IMR-90 (cell line): Measurements from ENCODE around the gene CFDP1. TPM values are rescaled to one million over a fixed set of nuclear protein-coding genes. Genes with fewer than 3 reads are reported as not detected.
"Not testable (repeated sequence)": the region's sequence is repeated elsewhere in the genome, so short reads cannot be mapped to it uniquely, and the experiment has no call there.

Source experiments
- ATAC-seq: fragments of 200-7000 bp; cut with Tn5 transposase; 2 replicates; pipeline ENCODE4 v1.9.1; 2020; ENCODE audit warnings: low read depth, mild to moderate bottlenecking, moderate library complexity
- BruUV-seq: library from RNA; stranded (reverse); fragments of 400-500 nt; replicated peaks from 2 replicates; lab custom pipeline; 2021; lab: Mats Ljungman, UMichigan
- CTCF ChIA-PET: fragments of 300-600 bp; formaldehyde crosslinking; extraction: SDS; loops from one replicate; lab custom pipeline; 2021; ENCODE audit warnings: antibody characterized with exemption; lab: Yijun Ruan, JAX
- POLR2A ChIA-PET: fragments of 300-600 bp; sonication (Branson Sonifier 250); formaldehyde crosslinking; loops from one replicate; lab custom pipeline; 2022; ENCODE audit warnings: antibody characterized with exemption; ENCODE audit not compliant: unreplicated experiment; lab: Charles Lee
- DNase-seq: peaks from one replicate; pipeline ENCODE4 v3.0.0; 2013
- H2AFZ ChIP-seq: replicated peaks from 2 replicates; pipeline ENCODE3; 2013; ENCODE audit warnings: low read length, mild to moderate bottlenecking; ENCODE audit not compliant: poor library complexity
- H2AK5ac ChIP-seq: 2 replicates; pipeline ENCODE4 v1.6.1; 2013; ENCODE audit warnings: low read depth, low read length, inconsistent platforms
- H2AK9ac ChIP-seq: replicated peaks from 2 replicates; pipeline ENCODE3; 2013; ENCODE audit warnings: mild to moderate bottlenecking, low read depth, low read length, moderate library complexity; ENCODE audit not compliant: poor library complexity
- H2BK120ac ChIP-seq: 2 replicates; pipeline ENCODE4 v1.6.1; 2013; ENCODE audit warnings: low read depth, low read length, inconsistent platforms
- H2BK15ac ChIP-seq: 3 replicates; pipeline ENCODE4 v1.6.1; 2013; ENCODE audit warnings: low read depth, low read length, inconsistent platforms
- H2BK20ac ChIP-seq: 2 replicates; pipeline ENCODE4 v1.6.1; 2013; ENCODE audit warnings: low read depth, mild to moderate bottlenecking, inconsistent platforms, low read length, moderate library complexity
- H2BK5ac ChIP-seq: 2 replicates; pipeline ENCODE4 v1.6.1; 2013; ENCODE audit warnings: mild to moderate bottlenecking, low read depth, low read length, inconsistent platforms; ENCODE audit not compliant: poor library complexity, severe bottlenecking
- H3K14ac ChIP-seq: replicated peaks from 2 replicates; pipeline ENCODE4 v1.6.1; 2013; ENCODE audit warnings: low read depth, low read length, inconsistent platforms
- H3K18ac ChIP-seq: 2 replicates; pipeline ENCODE4 v1.6.1; 2013; ENCODE audit warnings: low read depth, low read length, control low read depth
- H3K23ac ChIP-seq: 2 replicates; pipeline ENCODE4 v1.6.1; 2013; ENCODE audit warnings: low read depth, low read length, inconsistent platforms
- H3K27ac ChIP-seq: 2 replicates; pipeline ENCODE4 v1.5.1; 2013; ENCODE audit warnings: mild to moderate bottlenecking, control low read depth, low read length; ENCODE audit not compliant: insufficient read depth
- H3K27me3 ChIP-seq: 2 replicates; pipeline ENCODE4 v1.6.1; 2013; ENCODE audit warnings: low read length; ENCODE audit not compliant: control insufficient read depth, insufficient read depth
- H3K36me3 ChIP-seq: 2 replicates; pipeline ENCODE4 v1.6.1; 2013; ENCODE audit warnings: low read length, mixed read lengths; ENCODE audit not compliant: control insufficient read depth, insufficient read depth
- H3K4ac ChIP-seq: 2 replicates; pipeline ENCODE4 v1.6.1; 2013; ENCODE audit warnings: low read depth, low read length, inconsistent platforms
- H3K4me1 ChIP-seq: 2 replicates; pipeline ENCODE4 v1.6.1; 2013; ENCODE audit warnings: low read length, mixed read lengths; ENCODE audit not compliant: control insufficient read depth, insufficient read depth
- H3K4me2 ChIP-seq: 2 replicates; pipeline ENCODE4 v1.6.1; 2013; ENCODE audit warnings: low read depth, mild to moderate bottlenecking, control low read depth, low read length, moderate library complexity
- H3K4me3 ChIP-seq: 2 replicates; pipeline ENCODE4 v1.5.1; 2013; ENCODE audit warnings: low read depth, mild to moderate bottlenecking, control low read depth, low read length, moderate library complexity; ENCODE audit not compliant: insufficient read depth
- H3K56ac ChIP-seq: 2 replicates; pipeline ENCODE4 v1.6.1; 2013; ENCODE audit warnings: low read length, inconsistent platforms; ENCODE audit not compliant: insufficient read depth; ENCODE audit errors: extremely low read depth
- H3K79me1 ChIP-seq, 2 experiments: 2 replicates each; pipeline ENCODE4 v1.6.1; 2013; ENCODE audit warnings: low read length in 2 of 2, inconsistent platforms in 1 of 2, low read depth in 1 of 2
- H3K9ac ChIP-seq: 2 replicates; pipeline ENCODE4 v1.6.1; 2013; ENCODE audit warnings: low read depth, low read length, control low read depth
- H3K9me1 ChIP-seq: 2 replicates; pipeline ENCODE4 v1.6.1; 2013; ENCODE audit warnings: low read length, inconsistent platforms; ENCODE audit not compliant: insufficient read depth
- H3K9me3 ChIP-seq: 2 replicates; pipeline ENCODE4 v1.6.1; 2013; ENCODE audit warnings: low read length; ENCODE audit not compliant: control insufficient read depth, insufficient read depth
- H4K20me1 ChIP-seq: 2 replicates; pipeline ENCODE4 v1.6.1; 2013; ENCODE audit warnings: low read length, inconsistent platforms; ENCODE audit not compliant: insufficient read depth
- H4K5ac ChIP-seq: 2 replicates; pipeline ENCODE4 v1.6.1; 2013; ENCODE audit warnings: mild to moderate bottlenecking, low read depth, low read length, control low read depth
- H4K8ac ChIP-seq, 2 experiments: 2 replicates each; pipeline ENCODE4 v1.6.1; 2013; ENCODE audit warnings: low read depth in 2 of 2, low read length in 2 of 2, control low read depth in 1 of 2, inconsistent platforms in 1 of 2
- H4K91ac ChIP-seq: 2 replicates; pipeline ENCODE4 v1.6.1; 2013; ENCODE audit warnings: low read depth, low read length, inconsistent platforms; ENCODE audit not compliant: insufficient read depth
- FOS ChIP-seq: fragments of 150-350 bp; IDR thresholded peaks from 2 replicates; pipeline ENCODE4 v1.6.1; 2016; ENCODE audit warnings: low read depth, low read length
- MAFK ChIP-seq: IDR thresholded peaks from 2 replicates; pipeline ENCODE4 v1.6.1; 2012; ENCODE audit warnings: low read depth, low read length, improper control_type of control experiment
- USF2 ChIP-seq: fragments of 150-350 bp; IDR thresholded peaks from 2 replicates; pipeline ENCODE4 v1.6.1; 2017; ENCODE audit warnings: mild to moderate bottlenecking, antibody characterized with exemption, low read length, low read depth
- WGBS, 2 experiments: methylation state at CpG; one replicate each; pipeline versions ENCODE4 v1.1.5 to v1.1.7; 2013; ENCODE audit warnings: missing lambda C conversion rate in 2 of 2; ENCODE audit not compliant: insufficient read length in 1 of 2; ENCODE audit errors: extremely low coverage in 2 of 2; 5-methylcytosine and 5-hydroxymethylcytosine counted together
- dilution Hi-C: fragments of 300-500 bp; cut with HindIII; formaldehyde crosslinking; loops from one replicate; pipeline ENCODE4 v1.14.3; 2018; ENCODE audit warnings: low sequenced_read_pairs; ENCODE audit not compliant: unreplicated experiment
- in situ Hi-C: fragments of 300-500 bp; cut with MboI; formaldehyde crosslinking; loops from 3 replicates; pipeline ENCODE4 v1.14.3; 2019; ENCODE audit warnings: low sequenced_read_pairs, inconsistent platforms, mixed read lengths
- intact Hi-C: fragments of 100-400 bp; cut with micrococcal nuclease; formaldehyde crosslinking; loops from 2 replicates; pipeline ENCODE4 v1.10.0; 2022
- polyA plus RNA-seq, 3 experiments: library from polyadenylated mRNA; depleted of rRNA; stranded (reverse); fragments of >200 nt; gene quantifications; 2 replicates each; pipeline ENCODE4 v1.2.3, GENCODE V29; 2012; ENCODE audit warnings: low replicate concordance in 1 of 3
- total RNA-seq: library from RNA; depleted of rRNA; stranded (reverse); fragments of >200 nt; gene quantifications from 2 replicates; pipeline ENCODE4 v1.2.3, GENCODE V29; 2012

Gene CFDP1
- total and polyA plus RNA-seq, 2 of the 4 experiments (the other 2 are of a cell fraction), result 15.6 to 38.7 TPM

- no peak for TF ChIP-seq USF2
- no peak for TF ChIP-seq MAFK
- TF ChIP-seq FOS, result peak; percentile 57; the same call in 1 of the 2 replicates
Observed at GRCh38 chr16:75464122-75464918, 31.0 kb upstream of the CFDP1 start, which contains the start of gene TMEM170A (continued).

GRCh38 chr16:75463389-75464121 lies 30.3 kb upstream of the CFDP1 start:
- WGBS, 2 experiments, result 0% methylated on average over 26 of the region's 39 CpGs; no CpG with 5 or more reads in 1 of the 2 experiments
- H2BK120ac ChIP-seq, H3K36me3 ChIP-seq, POLR2A ChIA-PET, H3K9me1 ChIP-seq, BruUV-seq, H3K27me3 ChIP-seq, dilution Hi-C loops, DNase-seq, H4K91ac ChIP-seq, H3K18ac ChIP-seq, H4K5ac ChIP-seq, H3K9me3 ChIP-seq, in situ Hi-C loops, H2BK15ac ChIP-seq, H3K4me1 ChIP-seq, H2BK20ac ChIP-seq: not testable (repeated sequence)
- peak overlapping the region; percentile 84 for H2AK9ac ChIP-seq
- peak overlapping the region; percentile 26; the same call in 1 of the 2 replicates for H3K4ac ChIP-seq
- H2AFZ ChIP-seq, result peak overlapping the region; percentile 100
- intact Hi-C loops, result loop anchor here (1.0 to 10.0 kb wide), 4 partner anchors 61 to 264 kb away; partner anchors contain the start of genes ADAT1 and TMEM231
- H3K4me3 ChIP-seq, result peak overlapping the region; percentile 85
- H3K79me1 ChIP-seq, result peaks cover 10 to 46% of the 10 kb centered on the region in 2 experiments
- peaks cover 14% of the 10 kb centered on the region for H4K20me1 ChIP-seq
- peak overlapping the region; percentile 76; the same call in 1 of the 2 replicates for H3K14ac ChIP-seq
- peak overlapping the region in 1 of 2 experiments; percentile 54; a peak in 1 of 4 replicates for H4K8ac ChIP-seq
- CTCF ChIA-PET, result interaction anchor here (0.6 kb wide), 1 partner anchor 78 kb away, joined by 3 read pairs; no protein-coding TSS in a partner anchor
- peak overlapping the region; percentile 51 for H2AK5ac ChIP-seq
- peak overlapping the region; percentile 78 for H3K4me2 ChIP-seq
- H3K9ac ChIP-seq, result peak overlapping the region; percentile 55
- H2BK5ac ChIP-seq, result peak overlapping the region; percentile 29
- H3K23ac ChIP-seq, result 0 out of 2 replicates have a peak overlapping the region, but pooled peaks have one; percentile 48
- H3K27ac ChIP-seq, result peak overlapping the region; percentile 58; the same call in 1 of the 2 replicates
- H3K56ac ChIP-seq, result peak overlapping the region; percentile 79; the same call in 1 of the 2 replicates
- peak; percentile 44 for ATAC-seq
